Limb (tissue), 2 donors: Measurements from ENCODE around the gene IPO11.
"Not testable (repeated sequence)": the region's sequence is repeated elsewhere in the genome, so short reads cannot be mapped to it uniquely, and the experiment has no call there.

ENCODE experiments used
- DNase-seq, 2 donors: peaks; one replicate each; pipeline ENCODE4 v3.0.0-alpha.2; 2016; ENCODE audit errors: extremely low spot score in 2 of 2

The IPO11 gene

DNA sequence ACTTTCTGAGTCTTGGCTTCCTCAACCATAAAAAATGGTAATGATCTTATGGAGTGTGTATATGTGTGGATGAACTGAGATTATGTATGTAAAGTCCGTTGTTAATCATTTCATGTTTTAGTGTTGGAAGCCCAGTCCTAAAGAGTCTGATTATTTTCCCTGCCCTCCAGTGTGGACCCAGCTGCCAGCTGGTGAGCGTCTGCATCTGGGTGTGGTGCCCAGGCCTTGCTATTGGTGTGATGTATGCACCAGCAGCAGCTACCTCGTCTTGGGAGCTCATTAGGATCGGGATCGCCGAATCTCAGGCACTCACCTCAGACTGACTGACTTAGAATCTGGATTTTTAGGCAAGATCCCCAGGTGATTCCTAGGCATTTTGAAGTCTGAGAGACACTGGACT is 229.9 kb downstream of the IPO11 start:
- DNase-seq, result no peak

GRCh38 chr5:62643556-62644451 is 231.2 kb downstream of the IPO11 start:
- no peak for DNase-seq

DNA sequence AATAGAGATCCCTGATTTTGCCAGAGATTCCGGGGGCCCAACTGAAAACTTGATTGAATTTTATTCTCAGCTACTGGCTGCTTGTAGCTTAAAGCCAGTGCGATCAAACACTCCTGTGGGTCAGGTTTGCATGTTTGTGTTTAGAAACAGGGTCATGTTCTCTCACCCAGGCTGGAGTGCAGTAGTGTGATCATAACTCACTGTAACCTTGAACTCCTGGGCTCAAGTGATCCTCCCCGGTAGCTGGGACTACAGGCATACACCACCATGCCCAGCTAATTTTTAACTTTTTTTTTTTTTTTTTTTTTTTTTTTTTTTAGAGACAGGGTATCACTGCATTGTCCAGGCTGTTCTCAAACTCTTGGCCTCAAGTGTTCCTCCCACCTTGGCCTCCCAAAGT is 232.7 kb downstream of the IPO11 start:
- no peak for DNase-seq

DNA sequence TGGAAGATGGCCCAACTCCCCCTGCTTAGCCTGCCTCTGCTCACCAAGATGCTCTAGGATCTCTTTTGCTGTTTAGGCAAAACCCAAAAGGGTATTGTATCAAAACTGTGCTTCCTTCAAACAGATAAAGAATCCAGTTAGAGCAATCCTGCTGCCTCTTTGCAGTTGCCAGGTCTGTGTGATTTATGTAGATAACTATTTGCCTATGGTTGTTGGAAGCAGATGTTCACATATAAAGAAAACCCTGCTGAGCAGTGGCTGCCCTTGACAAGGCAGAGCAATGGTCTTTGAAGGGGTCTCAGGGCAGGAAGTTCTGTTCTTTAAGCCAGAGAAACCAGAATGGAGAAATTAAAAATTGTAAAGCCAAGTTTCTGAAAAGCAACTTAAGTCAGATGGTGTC is 234.7 kb downstream of the IPO11 start:
- no peak for DNase-seq

- no peak for DNase-seq
These were observed 236.5 kb downstream of the IPO11 start for GRCh38 chr5:62649025-62649424.

GRCh38 chr5:62649476-62650113 is 237.0 kb downstream of the IPO11 start:
- DNase-seq, result no peak

- no peak for DNase-seq
These were observed 237.6 kb downstream of the IPO11 start for GRCh38 chr5:62650197-62650596.

DNA sequence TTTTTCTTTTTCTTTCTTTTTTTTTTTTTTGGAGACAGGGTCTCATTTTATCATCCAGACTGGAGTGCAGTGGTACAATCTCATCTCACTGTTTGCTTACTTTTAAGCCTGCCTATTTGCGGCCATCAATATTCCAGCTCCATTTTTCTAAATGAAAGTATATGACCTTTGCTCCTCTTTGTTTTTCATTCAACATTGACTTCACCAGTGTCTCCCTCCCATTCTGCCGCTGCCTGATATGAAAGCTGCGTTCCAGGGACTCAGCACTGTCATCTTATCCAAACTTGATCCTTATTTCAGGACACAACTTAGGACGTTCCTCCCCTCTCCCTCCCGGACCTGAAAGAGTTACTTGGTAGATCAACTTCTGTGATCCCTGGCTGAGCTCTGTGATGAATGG is 239.7 kb downstream of the IPO11 start:
- no peak for DNase-seq

- no peak for DNase-seq
These were observed 240.7 kb downstream of the IPO11 start for GRCh38 chr5:62653001-62653863.

- DNase-seq, result no peak
These were observed 241.5 kb downstream of the IPO11 start for GRCh38 chr5:62653864-62654575.

DNA sequence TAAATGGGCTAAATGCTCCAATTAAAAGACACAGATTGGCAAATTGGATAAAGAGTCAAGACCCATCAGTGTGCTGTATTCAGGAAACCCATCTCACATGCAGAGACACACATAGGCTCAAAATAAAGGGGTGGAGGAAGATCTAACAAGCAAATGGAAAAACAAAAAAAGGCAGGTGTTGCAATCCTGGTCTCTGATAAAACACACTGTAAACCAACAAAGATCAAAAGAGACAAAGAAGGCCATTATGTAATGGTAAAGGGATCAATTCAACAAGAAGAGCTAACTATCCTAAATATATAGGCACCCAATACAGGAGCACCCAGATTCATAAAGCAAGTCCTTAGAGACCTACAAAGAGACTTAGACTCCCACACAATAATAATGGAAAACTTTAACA is 245.2 kb downstream of the IPO11 start:
- not testable (repeated sequence) for DNase-seq

DNA sequence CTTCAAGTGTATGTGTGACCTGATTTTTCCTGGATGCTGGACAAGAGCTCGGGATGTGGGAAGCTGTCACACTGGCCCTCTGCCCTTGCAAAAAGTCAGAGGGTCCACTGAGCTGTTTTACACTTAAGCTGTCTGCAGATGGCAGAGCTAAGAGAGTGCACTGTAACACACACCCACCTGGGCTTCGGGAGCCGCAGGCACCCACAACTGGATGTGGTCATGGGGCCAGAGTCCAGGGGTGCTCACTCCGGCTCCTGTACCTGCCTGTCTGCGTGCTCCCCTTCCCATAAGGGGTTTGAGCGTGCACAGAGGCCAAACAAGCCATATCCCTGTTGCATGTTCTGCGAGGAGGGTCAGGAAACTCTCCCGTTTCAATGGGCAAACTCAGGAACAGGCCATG is 248.6 kb downstream of the IPO11 start:
- no peak for DNase-seq

DNA sequence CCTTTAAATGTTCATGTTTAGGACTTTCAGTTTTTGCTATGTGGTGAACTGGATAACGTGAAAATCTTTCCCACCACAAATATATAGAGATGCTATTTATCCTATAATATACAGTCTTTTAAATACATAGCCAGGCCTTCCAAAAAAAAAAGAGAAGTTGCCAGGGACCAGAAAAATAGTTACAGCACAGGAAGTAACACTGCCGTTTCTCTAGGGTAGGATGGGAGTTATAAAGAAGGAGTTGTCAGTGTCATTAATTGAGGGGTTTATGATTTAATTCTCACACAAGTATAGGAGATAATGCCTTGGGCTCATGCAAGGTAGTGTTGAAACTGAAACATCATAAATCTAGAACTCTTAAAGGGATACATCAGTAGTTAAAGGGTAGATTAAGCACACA is 250.0 kb downstream of the IPO11 start:
- no peak for DNase-seq

GRCh38 chr5:62671479-62671878 is 258.9 kb downstream of the IPO11 start:
- DNase-seq, result no peak

- not testable (repeated sequence) for DNase-seq
These were observed 264.0 kb downstream of the IPO11 start for GRCh38 chr5:62676596-62676995.
